SH-SY5Y (cell line): ENCODE measurements around the gene FBLN2.

ENCODE experiments used
- GATA2 ChIP-seq: IDR thresholded peaks from 2 replicates; pipeline ENCODE4 v1.6.1; 2011; ENCODE audit warnings: mild to moderate bottlenecking, low read depth, low read length
- GATA3 ChIP-seq: IDR thresholded peaks from 2 replicates; pipeline ENCODE4 v1.6.1; 2011; ENCODE audit warnings: low read depth, mild to moderate bottlenecking, low read length, moderate library complexity

GRCh38 chr3:13676356-13677017 is 127.6 kb downstream of the FBLN2 start:
- no peak for TF ChIP-seq GATA2
- TF ChIP-seq GATA3, result no peak
